ENCODE data around the gene FRMD4A.

The FRMD4A gene

GRCh38 chr10:14330388-14331061 is at the start of gene FRMD4A:
FRMD4A (minus strand) TSS chr10:14330924.
- no peak for DNase-seq (ENCODE audit: low read depth)

GRCh38 chr10:14379556-14380280 is 49.0 kb upstream of the FRMD4A start:
- no peak for DNase-seq (ENCODE audit: low read depth)

DNA sequence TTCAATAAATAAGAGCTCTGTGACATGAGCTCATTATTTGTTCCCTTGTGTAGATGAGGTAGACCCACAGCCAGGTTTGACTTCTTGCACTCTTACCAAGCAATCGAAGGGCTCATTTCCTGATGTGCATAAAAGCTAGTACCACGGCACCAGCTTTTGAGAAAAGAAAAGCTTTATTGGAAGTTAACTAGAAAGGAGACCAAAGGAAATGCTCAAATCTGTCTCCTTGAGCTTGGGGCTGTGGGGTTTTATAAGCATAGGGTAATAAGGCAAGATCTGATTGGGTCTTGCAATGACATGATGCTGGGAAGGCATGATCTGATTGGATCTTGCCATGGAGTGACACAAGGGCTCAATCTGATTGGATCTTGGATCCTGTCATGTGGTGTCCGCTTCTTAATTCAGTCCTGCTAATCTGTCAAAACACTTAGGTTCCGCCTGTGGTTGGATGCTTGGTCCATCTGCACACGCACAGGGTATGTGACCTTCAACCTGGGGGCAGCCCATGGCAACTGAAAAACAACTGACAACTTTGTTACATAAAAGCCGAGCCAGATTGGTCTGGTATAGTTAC is 47.8 kb upstream of the FRMD4A start:
- no peak for DNase-seq (ENCODE audit: low read depth)

- DNase-seq (ENCODE audit: low read depth): no peak
Measured at GRCh38 chr10:14377591-14378175, 47.0 kb upstream of the FRMD4A start.

DNA sequence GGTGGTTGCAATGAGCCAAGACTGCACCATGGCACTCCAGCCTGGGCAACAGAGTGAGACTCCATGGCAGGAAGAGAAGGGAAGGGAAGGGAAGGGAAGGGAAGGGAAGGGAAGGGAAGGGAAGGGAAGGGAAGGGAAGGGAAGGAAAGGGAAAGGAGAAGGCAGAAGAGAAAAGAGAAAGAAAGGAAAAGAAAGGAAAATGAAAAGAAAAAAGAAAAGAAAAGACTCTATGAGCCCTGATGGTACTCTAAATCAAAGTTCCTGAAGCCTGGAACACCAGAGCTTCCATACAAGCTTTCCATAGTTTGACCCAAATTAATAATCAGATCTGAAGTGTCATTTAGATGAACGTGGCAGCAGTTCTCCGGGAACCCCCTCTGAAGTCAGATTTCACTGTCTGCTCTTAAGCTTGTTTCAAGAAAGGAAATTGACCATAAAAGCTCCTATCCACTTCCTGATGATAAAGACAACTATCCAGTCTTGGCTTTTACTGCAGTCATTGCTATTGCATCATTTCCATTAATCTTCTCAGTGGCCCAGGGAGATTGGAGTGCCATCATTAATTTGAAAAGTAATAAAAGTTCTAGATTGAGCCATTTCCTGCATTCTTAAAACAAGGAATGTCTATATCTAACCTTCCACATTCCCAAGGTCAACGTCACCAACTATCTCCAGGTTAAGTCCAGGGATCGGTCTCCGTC is 44.2 kb upstream of the FRMD4A start:
- no peak for DNase-seq (ENCODE audit: low read depth)

GRCh38 chr10:14372606-14373005 is 41.9 kb upstream of the FRMD4A start:
- no peak for DNase-seq (ENCODE audit: low read depth)

DNA sequence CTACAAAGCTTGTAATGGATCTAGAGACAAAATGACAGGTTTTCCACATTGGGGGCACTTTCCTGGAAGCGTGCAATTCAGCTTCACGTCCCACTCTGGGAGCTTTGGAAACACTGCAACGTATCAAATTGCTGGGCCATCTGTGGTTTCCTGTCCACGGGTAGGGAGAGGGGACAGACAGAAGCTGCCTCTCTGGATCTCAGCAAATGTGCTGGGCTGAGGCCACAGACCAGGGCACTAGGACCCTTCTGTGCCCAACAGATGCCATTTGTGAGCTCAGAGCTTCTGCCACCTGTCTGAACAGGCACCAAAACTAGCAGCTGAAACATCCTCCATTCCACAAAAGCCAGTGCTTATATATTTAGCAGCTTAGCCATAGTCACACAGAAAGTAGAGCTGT is 40.9 kb upstream of the FRMD4A start:
- DNase-seq (ENCODE audit: low read depth): no peak

DNA sequence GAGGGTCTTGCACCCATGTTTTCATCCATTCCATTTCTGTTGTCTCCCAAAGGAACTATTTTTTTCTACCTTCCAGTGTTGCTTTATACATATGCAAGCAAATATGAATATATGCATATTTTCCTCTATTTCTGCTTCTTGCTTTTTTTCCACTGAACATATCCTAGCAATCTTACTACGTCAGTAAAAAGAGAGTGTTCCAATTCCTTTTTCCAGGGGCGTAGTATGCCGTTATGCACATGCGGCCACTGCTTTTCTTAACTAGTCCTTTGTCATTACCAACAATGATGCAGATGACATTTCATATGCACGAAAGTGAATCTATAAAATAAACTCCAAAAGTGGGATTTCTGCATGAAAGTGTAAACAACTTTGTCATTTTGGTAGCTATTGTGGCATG is 40.2 kb upstream of the FRMD4A start:
- no peak for DNase-seq (ENCODE audit: low read depth)

- no peak for DNase-seq (ENCODE audit: low read depth)
Measured at GRCh38 chr10:14369906-14370305, 39.2 kb upstream of the FRMD4A start.

DNA sequence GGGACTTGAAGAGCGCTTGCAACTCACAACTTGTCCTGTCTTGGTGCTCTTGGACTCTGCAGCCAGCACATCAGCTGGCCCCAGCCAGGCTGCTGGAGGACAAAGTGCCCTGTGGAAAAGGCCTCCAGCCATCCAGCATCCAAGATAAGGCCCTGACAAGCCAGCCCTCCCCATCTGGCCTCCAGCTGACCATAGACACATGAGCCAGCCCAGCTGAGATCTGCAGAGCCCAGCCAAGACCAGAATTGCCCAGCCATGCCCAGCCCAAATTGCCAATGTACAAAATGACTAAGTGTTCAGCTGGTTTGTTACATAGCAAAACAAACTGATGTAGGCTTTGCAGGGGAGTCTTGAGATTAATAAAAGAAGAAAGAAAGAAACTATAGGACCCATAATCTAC is 36.0 kb upstream of the FRMD4A start:
- DNase-seq (ENCODE audit: low read depth): no peak

- DNase-seq (ENCODE audit: low read depth): no peak
Measured at GRCh38 chr10:14365266-14365665, 34.5 kb upstream of the FRMD4A start.

DNA sequence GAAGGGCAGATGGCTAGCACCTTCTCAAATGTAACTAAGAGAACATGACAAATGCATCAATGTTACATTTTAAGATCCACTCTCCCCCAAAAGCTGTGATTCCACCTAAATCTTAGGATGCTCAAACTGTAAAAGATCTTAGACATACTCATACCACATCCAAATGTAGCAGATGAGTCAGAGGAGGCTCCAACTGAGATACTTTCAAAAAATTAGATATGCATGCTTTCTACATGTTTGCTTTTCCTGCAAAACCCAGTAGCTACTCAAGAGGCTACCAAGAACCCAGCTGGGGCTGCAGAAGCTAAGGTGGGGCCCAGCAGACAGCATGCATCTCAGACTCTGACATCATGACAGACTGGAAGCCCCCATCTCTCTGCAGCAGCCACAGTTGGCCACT is 31.4 kb upstream of the FRMD4A start:
- DNase-seq (ENCODE audit: low read depth): no peak

- DNase-seq (ENCODE audit: low read depth): no peak
Measured at GRCh38 chr10:14360961-14361360, 30.2 kb upstream of the FRMD4A start.

DNA sequence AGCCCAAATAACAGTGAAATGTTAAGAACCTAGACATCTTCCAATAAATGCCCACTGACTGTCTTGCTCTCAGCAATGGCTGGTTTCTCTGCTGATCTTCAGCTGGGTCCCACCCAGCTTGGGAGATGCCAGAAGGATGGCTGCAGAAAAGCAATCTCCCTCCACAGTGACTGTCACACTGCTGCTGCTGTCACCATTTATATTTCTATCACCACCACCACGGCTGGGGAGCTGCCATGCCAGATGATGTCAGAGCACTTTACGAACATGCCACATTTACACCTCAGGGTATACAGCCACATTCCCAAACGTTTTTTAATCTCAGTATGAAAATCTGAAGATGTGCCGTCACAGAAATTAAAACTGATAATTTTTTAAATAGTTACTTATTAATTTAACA is 29.8 kb upstream of the FRMD4A start:
- no peak for DNase-seq (ENCODE audit: low read depth)

- DNase-seq (ENCODE audit: low read depth): no peak
Measured at GRCh38 chr10:14358886-14359573, 28.3 kb upstream of the FRMD4A start.

DNA sequence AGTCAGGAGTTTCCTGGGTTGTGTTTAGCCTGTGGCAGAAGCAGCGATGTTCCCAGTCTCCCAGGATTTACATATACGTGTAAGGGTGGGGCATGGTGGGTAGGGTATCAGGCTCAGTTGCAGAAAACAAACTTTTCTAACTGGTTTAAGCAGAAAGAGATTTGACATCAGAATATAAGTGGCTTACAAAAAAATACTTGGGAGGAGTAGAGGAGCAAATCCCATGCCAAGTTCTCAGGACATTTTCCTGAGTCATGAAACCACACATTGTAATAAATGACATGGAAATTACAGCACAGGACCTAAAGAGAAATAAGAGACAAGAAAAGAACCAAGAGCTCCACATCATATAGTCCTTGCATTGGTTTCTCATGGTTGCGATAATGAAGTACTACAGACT is 26.2 kb upstream of the FRMD4A start:
- no peak for DNase-seq (ENCODE audit: low read depth)

DNA sequence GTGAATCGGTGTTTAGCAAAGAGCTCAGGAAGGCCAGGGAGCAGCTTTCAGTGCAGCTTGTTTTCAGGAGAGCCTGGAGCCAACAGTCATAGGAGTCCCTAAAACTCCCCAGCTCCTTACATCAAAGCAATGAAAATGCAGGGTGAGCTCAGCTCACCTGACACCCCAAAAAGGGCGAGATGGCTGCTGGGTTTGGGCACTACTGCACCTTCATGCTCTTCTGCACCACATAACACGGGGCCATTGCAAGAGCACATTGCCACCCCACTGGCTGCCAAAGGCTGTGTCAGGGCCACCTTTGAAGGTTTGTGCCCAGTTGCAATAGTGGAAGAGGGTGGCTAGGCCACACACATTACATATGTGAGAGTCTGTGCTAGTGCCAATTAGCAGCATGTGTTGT is 25.0 kb upstream of the FRMD4A start:
- DNase-seq (ENCODE audit: low read depth): no peak

GRCh38 chr10:14353291-14353913 is 22.7 kb upstream of the FRMD4A start:
- DNase-seq (ENCODE audit: low read depth): no peak

DNA sequence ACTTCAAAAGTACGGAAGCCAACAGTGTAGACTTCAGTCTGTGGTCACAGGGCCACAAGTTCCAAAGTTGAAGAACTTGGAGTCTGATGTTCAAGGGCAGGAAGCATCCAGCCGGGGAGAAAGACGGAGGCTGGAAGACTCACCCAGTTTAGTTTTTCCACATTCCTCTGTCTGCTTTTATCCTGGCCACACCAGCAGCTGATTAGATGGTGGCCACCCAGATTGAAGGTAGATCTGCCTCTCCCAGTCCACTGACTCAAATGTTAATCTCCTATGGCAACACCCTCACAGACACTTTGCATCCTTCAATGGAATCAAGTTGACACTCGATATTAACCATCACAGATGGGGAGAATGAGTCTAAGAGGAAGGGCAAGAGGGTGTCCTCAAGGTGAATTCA is 19.3 kb upstream of the FRMD4A start:
- no peak for DNase-seq (ENCODE audit: low read depth)

DNA sequence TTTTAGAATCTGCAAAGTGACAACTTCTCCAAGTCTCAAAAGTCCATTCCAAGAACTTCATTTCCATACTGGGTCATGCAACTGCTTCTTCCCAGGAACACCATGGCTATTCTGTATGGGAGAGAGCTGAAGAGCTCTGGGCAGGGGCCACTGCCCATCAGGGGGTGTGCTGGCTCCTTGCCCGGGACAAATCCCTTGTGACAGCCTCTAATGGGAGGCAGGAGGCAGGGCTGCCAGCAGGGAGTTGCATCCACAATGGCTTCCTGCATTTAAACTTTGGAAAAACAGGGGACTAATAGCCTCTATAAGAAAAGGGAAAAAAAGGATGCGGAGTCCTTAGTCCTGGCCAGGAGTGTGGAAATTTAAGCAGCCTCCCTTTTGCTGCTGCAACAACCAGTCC is 18.4 kb upstream of the FRMD4A start:
- DNase-seq (ENCODE audit: low read depth): no peak

DNA sequence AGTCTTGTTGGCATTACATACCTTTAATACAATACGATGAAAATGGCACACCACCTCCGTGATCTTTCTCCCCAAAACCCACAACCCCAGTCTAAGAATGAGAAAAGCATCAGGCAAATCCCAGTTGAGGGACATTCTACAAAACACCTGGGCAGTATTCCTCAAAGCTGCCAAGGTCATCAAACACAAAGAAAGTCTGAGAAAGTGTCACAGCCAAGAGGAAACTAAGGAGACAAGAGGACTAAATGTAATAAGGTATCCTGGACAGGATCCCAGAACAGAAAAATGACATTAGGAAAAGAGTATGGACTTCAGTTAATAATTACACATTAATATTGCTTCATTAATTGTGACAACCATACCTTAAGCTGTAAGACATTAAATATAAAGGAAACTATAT is 14.5 kb upstream of the FRMD4A start:
- no peak for DNase-seq (ENCODE audit: low read depth)

Measured in stimulated activated CD8-positive, alpha-beta memory T cell treated with anti-CD3 and anti-CD28 coated beads, Interleukin-12 subunit alpha, Interleukin-12 subunit beta, amount 100 ng/mL, for 1 hour (primary cell).